Neural progenitor cell (in vitro differentiated cells): ENCODE data around the gene ARMC9.

Experiments used
- EZH2 ChIP-seq: fragments of 200-600 bp; sonication (generic); IDR thresholded peaks from 2 replicates; pipeline ENCODE4 v1.6.1; 2017; ENCODE audit warnings: antibody characterized with exemption, mild to moderate bottlenecking, moderate library complexity
- EZH2phosphoT487 ChIP-seq: fragments of 200-600 bp; sonication (generic); IDR thresholded peaks from 2 replicates; pipeline ENCODE4 v1.6.1; 2017; ENCODE audit warnings: antibody characterized with exemption
- TF ChIP-seq, protein P1 (sequence below): fragments of 200-600 bp; sonication (generic); IDR thresholded peaks from 2 replicates; pipeline ENCODE4 v1.5.1; 2017; ENCODE audit warnings: antibody characterized with exemption, mild to moderate bottlenecking

DNA sequence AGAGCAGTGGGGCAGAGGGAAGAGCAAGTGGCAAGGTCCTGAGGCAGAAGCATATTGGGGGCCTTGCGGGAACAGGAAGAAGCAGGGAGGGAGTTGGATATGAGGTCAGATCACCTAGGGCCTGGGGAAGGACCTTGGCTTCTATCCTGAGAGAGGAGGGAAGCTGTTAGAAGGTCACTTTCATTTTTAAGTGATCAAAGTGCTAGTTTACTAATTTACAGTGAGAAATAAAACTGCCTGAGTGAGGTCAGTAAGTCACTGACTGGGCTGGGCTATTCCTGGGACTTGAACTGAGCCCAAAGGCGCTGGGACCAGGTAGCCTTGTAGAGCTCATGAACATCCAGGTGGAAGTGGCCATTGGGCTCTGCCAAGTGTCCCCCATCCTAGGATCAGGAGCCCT is 120.5 kb downstream of the ARMC9 start:
- TF ChIP-seq, protein P1, sequence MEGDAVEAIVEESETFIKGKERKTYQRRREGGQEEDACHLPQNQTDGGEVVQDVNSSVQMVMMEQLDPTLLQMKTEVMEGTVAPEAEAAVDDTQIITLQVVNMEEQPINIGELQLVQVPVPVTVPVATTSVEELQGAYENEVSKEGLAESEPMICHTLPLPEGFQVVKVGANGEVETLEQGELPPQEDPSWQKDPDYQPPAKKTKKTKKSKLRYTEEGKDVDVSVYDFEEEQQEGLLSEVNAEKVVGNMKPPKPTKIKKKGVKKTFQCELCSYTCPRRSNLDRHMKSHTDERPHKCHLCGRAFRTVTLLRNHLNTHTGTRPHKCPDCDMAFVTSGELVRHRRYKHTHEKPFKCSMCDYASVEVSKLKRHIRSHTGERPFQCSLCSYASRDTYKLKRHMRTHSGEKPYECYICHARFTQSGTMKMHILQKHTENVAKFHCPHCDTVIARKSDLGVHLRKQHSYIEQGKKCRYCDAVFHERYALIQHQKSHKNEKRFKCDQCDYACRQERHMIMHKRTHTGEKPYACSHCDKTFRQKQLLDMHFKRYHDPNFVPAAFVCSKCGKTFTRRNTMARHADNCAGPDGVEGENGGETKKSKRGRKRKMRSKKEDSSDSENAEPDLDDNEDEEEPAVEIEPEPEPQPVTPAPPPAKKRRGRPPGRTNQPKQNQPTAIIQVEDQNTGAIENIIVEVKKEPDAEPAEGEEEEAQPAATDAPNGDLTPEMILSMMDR, result no peak
- no peak for TF ChIP-seq EZH2
- TF ChIP-seq EZH2phosphoT487, result no peak
